Measurements from ENCODE around the gene TWF2.

TWF2 gene

DNA sequence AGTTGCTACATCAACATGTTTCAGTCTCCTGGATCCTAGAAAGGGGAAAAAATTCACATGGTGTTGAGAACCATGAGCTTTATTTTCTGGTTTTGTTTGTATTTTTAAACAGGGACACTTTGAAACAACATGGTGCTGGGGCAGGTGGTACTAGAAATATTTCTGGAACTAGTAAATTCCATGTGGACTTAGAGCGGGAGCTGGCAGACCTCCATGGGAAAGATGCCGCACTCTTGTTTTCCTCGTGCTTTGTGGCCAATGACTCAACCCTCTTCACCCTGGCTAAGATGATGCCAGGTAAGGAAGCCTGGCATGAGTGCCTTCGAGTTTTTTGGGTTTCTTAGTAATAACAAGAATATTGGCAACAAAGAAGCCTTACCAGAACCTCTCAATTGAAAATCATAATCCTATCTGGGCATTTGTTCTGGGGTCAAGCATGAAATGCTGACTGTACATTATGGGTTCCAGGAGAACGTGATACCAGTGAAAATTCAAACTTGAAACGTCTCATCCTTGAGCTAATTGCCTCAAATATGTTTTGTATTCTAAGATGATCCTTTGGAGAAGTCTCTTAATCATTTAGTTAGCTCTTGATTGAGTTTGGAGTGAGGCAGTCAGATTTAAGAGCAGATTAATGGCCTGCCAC, 33.1 kb downstream of the TWF2 start:
- in situ Hi-C loops (cut with MboI; ENCODE audit: low pct_unique_long_range_greater_than_20kb, low sequenced_read_pairs, unreplicated experiment) = no loop called here
- TF ChIP-seq, protein P1, sequence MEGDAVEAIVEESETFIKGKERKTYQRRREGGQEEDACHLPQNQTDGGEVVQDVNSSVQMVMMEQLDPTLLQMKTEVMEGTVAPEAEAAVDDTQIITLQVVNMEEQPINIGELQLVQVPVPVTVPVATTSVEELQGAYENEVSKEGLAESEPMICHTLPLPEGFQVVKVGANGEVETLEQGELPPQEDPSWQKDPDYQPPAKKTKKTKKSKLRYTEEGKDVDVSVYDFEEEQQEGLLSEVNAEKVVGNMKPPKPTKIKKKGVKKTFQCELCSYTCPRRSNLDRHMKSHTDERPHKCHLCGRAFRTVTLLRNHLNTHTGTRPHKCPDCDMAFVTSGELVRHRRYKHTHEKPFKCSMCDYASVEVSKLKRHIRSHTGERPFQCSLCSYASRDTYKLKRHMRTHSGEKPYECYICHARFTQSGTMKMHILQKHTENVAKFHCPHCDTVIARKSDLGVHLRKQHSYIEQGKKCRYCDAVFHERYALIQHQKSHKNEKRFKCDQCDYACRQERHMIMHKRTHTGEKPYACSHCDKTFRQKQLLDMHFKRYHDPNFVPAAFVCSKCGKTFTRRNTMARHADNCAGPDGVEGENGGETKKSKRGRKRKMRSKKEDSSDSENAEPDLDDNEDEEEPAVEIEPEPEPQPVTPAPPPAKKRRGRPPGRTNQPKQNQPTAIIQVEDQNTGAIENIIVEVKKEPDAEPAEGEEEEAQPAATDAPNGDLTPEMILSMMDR (IDR thresholded peaks at IDR 0.05; ENCODE audit: extremely low read depth, insufficient read depth, missing control alignments) = no peak
- no peak for DNase-seq (ENCODE audit: low spot score)

DNA sequence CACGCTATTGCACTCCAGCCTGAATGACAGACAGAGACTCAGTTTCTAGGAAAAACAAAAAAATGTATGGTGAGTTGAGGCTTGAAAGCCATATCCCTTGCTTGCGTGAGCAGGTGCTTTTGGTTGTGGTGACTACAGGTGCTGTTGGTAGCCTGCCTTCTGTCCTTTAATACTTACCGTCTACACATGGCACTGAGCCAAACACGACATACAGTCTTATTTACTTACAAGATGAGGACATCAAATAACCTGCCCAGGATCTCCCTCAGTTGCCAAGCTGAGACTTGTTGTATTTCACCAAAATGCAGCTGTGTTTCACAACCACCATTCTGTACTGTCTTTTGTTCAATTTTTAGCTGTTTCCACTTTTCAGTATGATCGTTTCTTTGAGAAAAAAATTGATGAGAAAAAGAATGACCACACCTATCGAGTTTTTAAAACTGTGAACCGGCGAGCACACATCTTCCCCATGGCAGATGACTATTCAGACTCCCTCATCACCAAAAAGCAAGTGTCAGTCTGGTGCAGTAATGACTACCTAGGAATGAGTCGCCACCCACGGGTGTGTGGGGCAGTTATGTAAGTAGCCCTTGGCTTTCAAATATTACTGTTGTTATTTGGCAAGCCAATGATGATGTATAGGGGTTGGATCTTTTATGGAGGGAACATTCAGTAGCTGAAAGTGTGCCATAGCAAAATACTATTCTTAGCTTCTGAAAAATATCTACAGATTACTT, 34.5 kb downstream of the TWF2 start:
- TF ChIP-seq, protein P1 (IDR thresholded peaks at IDR 0.05; ENCODE audit: extremely low read depth, insufficient read depth, missing control alignments) = no peak
- no peak for DNase-seq (ENCODE audit: low spot score)
- in situ Hi-C loops (cut with MboI; ENCODE audit: low pct_unique_long_range_greater_than_20kb, low sequenced_read_pairs, unreplicated experiment) = no loop called here

DNA sequence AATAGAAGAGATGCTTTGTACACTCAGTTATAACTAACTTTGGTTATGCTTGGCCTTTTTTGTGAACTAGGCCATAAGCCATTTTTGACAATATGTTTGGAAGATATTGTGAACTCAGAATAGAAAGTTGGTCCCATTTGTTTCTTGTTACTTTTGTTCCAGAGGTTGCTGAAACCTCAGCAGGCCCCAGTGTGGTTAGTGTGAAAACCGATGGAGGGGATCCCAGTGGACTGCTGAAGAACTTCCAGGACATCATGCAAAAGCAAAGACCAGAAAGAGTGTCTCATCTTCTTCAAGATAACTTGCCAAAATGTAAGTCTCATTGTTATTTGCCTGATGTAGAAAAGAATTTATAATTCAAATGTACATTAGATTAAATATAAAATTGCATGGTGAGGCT, 35.3 kb downstream of the TWF2 start:
- TF ChIP-seq, protein P1 (IDR thresholded peaks at IDR 0.05; ENCODE audit: extremely low read depth, insufficient read depth, missing control alignments) = no peak
- no peak for DNase-seq (ENCODE audit: low spot score)
- in situ Hi-C loops (cut with MboI; ENCODE audit: low pct_unique_long_range_greater_than_20kb, low sequenced_read_pairs, unreplicated experiment) = no loop called here

DNA sequence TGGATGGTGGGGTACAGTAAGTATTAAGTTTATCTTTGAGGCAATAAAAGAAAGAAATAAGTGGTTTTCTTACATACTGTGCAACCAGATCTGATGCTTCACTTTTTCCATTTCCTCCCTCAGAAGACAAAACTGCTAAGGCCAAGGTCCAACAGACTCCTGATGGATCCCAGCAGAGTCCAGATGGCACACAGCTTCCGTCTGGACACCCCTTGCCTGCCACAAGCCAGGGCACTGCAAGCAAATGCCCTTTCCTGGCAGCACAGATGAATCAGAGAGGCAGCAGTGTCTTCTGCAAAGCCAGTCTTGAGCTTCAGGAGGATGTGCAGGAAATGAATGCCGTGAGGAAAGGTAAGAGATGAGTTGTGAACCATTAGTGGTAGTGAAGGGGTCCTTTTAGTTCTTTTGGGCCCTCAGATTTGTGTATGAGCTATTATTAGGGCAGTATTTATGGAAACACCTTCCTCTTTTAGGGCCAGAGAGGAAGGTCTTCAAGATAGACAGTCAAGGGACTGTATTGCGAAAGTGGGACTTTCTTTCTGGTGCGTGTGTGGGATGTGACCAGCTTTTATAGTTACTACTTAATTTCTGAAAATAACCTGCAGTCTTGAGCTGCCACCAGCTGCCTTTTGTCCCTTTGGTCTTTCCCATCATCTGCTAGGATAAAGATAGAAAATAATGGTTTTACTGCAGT, 36.4 kb downstream of the TWF2 start:
- DNase-seq (ENCODE audit: low spot score) = no peak
- in situ Hi-C loops (cut with MboI; ENCODE audit: low pct_unique_long_range_greater_than_20kb, low sequenced_read_pairs, unreplicated experiment) = no loop called here
- TF ChIP-seq, protein P1 (IDR thresholded peaks at IDR 0.05; ENCODE audit: extremely low read depth, insufficient read depth, missing control alignments) = peak; percentile 0

DNA sequence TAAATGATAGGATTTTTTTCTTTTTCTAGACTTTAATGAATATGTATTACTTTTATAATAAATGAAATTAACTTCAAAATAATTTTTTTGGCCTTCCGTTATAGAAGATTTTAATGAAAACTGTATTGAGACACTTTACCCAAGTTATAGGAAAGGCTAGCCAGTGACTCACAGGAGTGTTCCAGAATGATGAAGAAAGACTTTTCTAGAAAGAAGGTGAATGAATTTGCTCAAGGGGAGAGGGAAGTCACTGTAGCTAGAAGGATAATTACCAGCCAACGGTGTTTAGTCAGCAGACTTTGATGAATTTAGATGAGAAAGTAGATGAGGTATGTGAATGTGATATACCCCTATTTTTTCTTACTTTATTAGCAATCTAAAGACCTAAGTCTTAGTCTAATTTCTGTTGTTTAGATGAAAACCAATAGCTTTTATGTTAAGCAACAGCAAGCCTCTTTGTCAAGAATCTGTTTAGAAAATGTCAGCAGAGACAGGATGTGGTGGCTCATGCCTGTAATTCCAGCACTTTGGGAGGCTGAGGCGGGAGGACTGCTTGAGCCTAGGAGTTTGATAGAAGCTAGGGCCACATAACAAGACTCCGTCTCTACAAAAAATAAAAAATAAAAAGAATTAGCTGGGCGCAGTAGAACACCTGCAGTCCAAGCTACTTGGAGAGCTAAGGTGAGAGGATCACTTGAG, 37.8 kb downstream of the TWF2 start:
- in situ Hi-C loops (cut with MboI; ENCODE audit: low pct_unique_long_range_greater_than_20kb, low sequenced_read_pairs, unreplicated experiment) = no loop called here
- TF ChIP-seq, protein P1 (IDR thresholded peaks at IDR 0.05; ENCODE audit: extremely low read depth, insufficient read depth, missing control alignments) = no peak
- no peak for DNase-seq (ENCODE audit: low spot score)
